GM18505 (cell line): Measurements from ENCODE around the gene KCTD7.
"Not testable (repeated sequence)": the region's sequence is repeated elsewhere in the genome, so short reads cannot be mapped to it uniquely, and the experiment has no call there.

Source experiments
- ATAC-seq: cut with Tn5 transposase; IDR thresholded peaks from one replicate; pipeline ENCODE4 v1.9.1; 2021; ENCODE audit not compliant: unreplicated experiment
- POLR2A ChIP-seq: IDR thresholded peaks from 4 replicates; pipeline ENCODE4 v1.6.1; 2011; ENCODE audit warnings: borderline replicate concordance; ENCODE audit not compliant: insufficient read depth, insufficient read length; ENCODE audit errors: extremely low read depth

KCTD7 gene

DNA sequence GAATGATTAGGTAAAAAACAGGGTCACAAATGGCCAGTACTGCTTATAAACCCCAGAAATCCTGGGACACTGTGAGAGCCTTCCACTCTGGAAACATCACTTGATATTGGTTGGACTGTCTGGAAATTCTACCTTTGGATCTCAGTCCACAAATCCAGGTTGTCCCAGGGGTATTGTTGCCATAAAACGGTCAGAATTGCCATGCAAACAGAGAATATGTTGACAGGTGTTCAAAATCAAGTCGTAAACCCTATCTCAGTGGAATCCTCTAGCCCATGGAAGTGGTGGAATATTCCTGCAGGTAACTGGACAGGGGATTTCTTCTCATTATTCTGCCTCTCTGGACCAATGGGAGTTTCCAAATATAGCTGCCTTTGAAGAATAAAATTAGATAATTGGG, 31.2 kb upstream of the KCTD7 start:
- ATAC-seq: no peak
- TF ChIP-seq POLR2A: no peak

DNA sequence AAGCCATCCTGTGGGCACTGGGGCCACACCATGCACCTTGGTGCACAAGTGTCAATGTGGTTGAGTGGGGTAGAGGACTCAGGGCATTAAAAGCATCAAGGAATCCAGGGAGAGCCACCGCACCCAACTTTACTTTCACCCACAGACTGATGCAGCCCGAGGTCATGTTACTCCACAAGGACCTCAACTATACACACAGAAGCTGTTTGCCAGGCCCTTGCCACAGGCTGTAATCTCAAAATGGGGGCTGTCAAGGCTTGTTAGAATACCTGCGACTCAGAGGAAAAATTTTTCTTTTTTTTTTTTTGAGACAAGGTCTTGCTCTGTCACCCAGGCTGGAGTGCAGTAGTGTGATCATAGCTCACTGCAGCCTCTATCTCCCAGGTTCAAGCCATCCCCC, 26.5 kb upstream of the KCTD7 start:
- no peak for ATAC-seq
- TF ChIP-seq POLR2A: no peak

DNA sequence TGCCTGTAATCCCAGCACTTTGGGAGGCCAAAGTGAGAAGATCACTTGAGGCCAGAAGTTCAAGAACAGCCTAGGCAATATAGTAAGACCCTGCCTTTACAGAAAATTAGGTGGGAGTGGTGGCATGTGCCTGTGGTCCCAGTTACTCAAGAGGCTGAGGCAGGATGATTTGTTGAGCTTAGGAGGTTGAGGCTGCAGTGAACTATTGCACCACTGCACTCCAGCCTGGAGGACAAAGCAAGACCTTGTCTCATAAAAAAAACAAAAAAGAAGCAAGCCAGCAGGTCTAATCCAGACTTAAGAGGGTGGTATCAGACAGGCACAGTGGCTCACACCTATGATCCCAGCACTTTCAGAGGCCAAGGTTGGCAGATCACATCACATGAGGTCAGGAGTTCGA, 24.5 kb upstream of the KCTD7 start:
- ATAC-seq: no peak
- TF ChIP-seq POLR2A: no peak

DNA sequence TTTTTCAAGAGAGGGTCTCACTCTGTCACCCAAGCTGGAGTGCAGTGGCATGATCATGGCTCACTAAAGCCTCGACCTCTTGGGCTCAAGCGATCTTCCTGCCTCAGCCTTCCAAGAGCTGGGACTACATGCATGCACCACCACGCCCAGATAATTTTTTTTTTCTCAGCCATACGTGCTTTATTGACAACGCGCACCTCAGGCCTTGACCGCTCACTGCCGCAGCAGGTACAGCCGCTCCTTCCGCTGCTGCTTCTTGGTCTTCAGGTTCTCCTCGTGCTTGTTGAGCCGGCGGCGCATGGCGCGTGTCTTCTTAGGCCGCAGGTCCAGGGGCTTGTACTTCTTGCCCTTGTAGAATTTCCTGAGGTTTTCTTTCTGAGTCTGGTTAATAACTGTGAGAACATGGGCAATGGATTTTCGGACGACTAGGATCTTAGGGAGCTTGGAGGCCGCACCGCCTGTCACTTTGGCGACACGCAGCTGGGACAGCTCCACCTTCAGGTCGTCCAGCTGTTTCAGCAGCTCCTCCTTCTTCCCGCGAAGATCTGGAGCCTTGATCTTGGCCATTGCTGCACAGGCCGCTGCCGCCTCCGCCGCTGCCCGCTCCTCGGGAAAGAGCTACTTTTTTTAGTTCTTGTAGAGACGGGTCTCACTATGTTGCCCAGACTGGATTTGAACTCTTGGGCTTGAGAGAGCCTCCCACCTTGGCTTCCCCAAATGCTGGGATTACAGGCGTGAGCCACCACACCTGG, 22.0 kb upstream of the KCTD7 start:
- ATAC-seq: not testable (repeated sequence)

DNA sequence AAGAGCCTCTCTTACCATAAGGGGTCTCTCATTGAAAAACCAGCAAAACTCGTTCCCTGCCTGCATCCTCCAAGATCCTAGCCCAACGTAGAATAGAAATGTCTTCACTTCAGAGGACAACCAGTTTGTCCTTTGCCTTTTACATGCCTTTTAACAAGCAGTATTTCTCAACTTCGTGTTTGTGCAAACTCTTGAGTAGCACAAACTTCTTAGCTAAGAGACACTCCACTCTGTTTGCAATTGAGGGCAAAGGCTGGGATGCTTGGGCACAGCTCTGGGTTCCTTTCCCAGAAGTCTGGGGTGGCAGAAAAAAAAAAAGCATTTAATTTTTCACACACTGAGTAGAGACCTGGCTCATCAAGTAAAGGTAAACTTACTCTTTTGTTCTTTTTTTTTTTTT, 19.5 kb upstream of the KCTD7 start:
- ATAC-seq: no peak

DNA sequence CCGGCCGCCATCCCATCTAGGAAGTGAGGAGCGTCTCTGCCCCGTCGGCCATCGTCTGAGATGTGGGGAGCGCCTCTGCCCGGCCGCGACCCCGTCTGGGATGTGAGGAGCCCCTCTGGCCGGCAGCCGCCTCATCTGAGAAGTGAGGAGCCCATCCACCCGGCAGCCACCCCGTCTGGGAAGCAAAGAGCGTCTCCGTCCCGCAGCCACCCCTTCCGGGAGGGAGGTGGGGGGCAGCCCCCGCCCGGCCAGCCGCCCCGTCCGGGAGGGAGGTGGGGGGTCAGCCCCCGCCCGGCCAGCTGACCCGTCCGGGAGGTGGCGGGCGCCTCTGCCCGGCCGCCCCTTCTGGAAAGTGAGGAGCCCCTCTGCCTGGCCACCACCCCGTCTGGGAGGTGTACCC, 14.1 kb upstream of the KCTD7 start:
- not testable (repeated sequence) for ATAC-seq

More for the DNA sequence above, 19.5 kb upstream of the KCTD7 start:
- TF ChIP-seq POLR2A: no peak

DNA sequence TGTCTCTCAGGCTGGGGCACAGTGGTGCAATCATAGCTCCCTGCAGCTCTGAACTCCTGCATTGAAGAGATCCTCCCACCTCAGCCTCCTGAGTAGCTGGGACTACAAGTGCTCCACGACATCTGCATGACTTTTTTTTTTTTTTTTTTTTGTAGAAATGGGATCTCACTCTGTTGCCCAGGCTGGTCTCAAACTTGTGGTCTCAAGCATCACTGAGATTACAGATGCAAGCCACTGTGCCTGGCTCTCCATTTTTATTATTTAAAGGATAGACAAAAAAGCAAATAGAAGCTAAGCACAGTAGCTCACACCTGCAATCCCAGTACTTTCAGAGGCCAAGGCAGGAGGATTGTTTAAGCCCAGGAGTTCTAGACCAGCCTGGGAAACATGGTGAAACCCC, 13.0 kb upstream of the KCTD7 start:
- ATAC-seq: no peak
- TF ChIP-seq POLR2A: no peak

DNA sequence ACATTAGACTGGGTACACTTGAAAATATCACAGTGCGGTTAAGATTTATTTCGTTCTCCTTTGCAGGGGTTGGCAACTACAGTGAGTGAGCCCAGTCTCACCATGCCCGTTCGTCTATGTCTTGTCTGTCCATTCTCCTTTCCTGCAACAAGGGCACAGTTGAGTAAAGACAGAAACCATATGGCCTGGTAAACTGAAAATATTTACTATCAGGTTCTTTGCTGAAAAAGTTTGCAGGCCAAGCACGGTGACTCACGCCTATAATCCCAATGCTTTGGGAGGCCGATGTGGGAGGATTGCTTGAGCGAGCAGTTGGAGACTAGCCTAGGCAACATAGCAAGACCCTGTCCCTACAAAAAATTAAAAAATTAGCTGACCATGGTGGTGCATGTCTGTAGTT, 11.4 kb upstream of the KCTD7 start:
- no peak for TF ChIP-seq POLR2A
- no peak for ATAC-seq

DNA sequence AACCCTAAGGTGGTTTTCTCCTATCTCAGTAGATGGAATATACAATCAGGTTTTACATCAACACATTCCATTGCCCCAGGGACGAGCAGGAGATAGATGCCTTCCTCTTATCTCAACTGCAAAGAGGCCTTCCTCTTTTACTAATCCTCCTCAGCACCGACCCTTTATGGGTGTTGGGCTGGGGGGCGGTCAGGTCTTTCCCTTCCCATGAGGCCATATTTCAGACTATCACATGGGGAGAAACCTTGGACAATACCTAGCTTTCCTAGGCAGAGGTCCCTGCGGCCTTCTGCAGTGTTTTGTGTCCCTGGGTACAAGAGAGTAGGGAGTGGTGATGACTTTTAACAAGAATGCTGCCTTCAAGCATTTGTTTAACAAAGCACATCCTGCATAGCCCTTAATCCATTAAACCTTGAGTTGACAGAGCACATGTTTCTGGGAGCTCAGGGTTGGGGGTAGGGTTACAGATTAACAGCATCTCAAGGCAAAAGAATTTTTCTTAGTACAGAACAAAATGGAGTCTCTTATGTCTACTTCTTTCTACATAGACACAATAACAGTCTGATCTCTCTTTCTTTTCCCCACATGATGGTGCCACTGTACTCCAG, 9.2 kb upstream of the KCTD7 start:
- ATAC-seq: not testable (repeated sequence)

DNA sequence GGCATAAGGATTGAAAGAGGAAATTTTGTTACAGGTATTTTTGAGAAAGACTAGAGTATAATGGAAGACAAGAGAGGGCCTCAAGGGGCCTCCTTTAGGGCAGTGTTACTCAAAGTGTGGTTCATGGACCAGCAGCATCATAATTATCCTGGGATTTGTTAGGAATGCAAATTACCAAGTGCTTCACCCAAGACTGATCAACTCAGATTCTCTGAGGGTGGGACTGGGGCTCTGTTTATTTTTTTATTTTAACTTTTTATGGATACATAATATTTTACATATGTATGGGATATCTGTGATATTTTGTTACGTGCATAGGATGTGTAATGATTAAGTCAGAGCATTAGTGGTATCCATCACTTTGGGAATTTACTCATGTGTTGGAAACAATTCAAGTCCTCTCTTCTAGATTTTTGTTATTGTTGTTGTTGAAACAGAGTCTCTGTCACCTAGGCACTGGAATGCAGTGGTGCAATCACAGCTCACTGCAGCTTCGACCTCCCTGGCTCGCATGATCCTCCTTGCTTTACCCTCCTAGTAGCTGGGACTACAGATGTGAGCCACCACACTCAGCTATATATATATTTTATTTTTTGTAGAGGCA, 2.2 kb upstream of the KCTD7 start:
- no peak for TF ChIP-seq POLR2A
- no peak for ATAC-seq

DNA sequence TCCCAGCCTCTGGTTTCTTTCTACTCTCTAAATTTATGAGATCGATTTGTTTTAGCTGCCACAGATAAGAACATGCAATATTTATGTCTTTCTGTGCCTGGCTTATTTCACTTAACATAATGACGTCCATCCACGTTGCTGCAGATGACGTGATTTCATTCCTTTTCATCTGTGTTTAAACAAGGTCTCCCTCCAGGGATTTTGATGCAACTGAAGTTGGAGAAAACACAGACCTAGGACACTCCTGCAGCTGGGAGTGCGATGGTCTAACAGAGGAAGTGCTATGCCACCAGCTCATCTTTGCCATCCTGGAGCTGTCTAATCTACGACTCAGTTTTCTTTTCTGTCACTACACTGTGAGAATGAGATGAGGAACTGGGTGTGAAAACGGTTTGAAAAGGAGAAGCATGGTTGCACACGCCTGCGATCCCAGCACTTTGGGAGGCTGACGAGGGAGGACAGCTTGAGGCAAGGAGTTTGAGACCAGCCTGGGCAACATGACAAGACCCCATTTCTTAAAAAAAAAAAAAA, 1.5 kb upstream of the KCTD7 start:
- no peak for TF ChIP-seq POLR2A
- ATAC-seq: no peak

DNA sequence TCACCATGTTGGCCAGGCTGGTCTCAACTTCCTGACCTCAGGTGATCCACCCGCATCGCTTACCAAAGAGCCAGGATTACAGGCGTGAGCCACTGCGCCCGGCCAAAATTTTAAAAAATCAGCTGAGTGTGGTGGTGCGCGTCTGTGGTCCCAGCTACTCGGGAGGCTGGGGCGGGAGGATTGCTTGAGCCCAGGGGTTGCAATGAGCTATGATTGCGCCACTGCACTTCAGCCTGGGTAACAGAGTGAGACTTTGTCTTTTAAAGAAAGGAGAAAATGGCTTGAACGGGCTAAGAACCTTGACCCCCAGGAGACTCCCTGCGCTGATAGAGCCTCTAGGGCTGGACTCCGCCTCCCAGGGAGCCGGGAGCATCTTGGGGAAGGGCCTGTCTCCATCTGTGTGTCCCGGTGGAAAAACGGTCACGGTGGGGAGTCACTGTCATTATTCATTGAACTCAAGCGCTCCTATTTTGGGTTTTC, 760 bp upstream of the KCTD7 start:
- no peak for ATAC-seq
- no peak for TF ChIP-seq POLR2A

DNA sequence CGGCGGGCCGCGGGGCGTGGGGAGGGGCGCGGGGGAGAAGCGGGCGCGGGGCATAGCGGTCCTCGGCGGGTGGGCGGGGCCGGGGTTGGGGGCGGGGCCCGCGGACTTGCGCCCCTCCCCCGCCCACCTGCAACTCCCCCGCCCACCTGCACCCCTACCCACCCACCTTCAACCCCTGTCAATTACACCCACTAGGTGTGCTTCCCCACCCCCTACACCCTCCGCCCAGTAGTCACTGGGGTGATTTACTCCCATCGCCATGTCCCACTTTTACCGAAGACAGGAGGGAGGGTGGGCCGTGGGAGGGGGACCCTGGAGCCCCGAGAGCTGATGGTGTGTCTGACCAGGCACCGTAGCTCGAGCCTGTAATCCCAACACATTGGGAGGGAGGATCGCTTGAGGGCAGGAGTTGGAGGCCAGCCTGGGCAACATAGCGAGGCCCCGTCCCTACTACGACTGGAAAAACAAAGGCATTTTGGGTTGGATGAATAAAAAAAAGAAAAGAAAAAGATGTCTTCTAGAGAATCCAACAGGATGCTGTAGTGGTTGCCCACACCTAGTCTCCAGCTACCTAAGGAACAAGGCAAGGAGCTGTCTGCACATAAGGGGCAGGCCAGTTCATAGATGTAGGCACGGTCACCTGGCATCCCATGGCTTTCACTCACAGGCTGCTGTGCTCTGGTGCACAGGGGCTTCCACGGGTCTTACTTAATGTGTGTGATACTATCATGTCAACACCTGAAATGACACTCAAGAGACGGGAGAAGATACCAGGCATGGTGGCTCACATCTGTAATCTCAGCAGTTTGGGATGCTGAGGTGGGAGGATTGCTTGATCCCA, 761 bp downstream of the KCTD7 start:
- TF ChIP-seq POLR2A: no peak
- no peak for ATAC-seq
